Uterus (tissue), 4 donors: ENCODE results near the gene FOXK1. TPM values are rescaled to one million over a fixed set of nuclear protein-coding genes. Genes with fewer than 3 reads are reported as not detected.
"Not testable (repeated sequence)": the region's sequence is repeated elsewhere in the genome, so short reads cannot be mapped to it uniquely, and the experiment has no call there.

Source experiments
- DNase-seq, 2 donors: peaks; one replicate each; pipeline ENCODE4 v3.0.0-alpha.2; 2019 to 2020
- H3K27ac ChIP-seq, 2 donors: fragments of 200-600 bp; sonication (generic); 1 replicate in 1 of 2; 2 replicates in 1 of 2; pipeline ENCODE4 v1.5.1; 2016 to 2018
- H3K27me3 ChIP-seq, 2 donors: fragments of 200-600 bp; sonication (generic); one replicate each; pipeline ENCODE4 v1.5.1; 2018 to 2019; ENCODE audit warnings: control low read depth in 1 of 2
- H3K36me3 ChIP-seq, 2 donors: fragments of 200-600 bp; sonication (generic); one replicate each; pipeline ENCODE4 v1.5.1; 2019; ENCODE audit warnings: control low read depth in 1 of 2
- H3K4me1 ChIP-seq, 2 donors: fragments of 200-600 bp; sonication (generic); one replicate each; pipeline ENCODE4 v1.5.1; 2018 to 2019; ENCODE audit warnings: control low read depth in 1 of 2
- H3K4me3 ChIP-seq, 2 donors: fragments of 200-600 bp; sonication (generic); 1 replicate in 1 of 2; 2 replicates in 1 of 2; pipeline ENCODE4 v1.5.1; 2018 to 2019; ENCODE audit warnings: mild to moderate bottlenecking in 1 of 2
- H3K9me3 ChIP-seq, 2 donors: fragments of 200-600 bp; sonication (generic); one replicate each; pipeline ENCODE4 v1.5.1; 2019; ENCODE audit warnings: control low read depth in 1 of 2
- POLR2A ChIP-seq, 2 donors: fragments of 450-650 bp; IDR thresholded peaks; one replicate each; pipeline ENCODE4 v1.6.1; 2016; ENCODE audit warnings: antibody characterized with exemption in 2 of 2, mild to moderate bottlenecking in 1 of 2, moderate library complexity in 1 of 2
- intact Hi-C: fragments of 100-400 bp; cut with DNase I; formaldehyde crosslinking; loops from one replicate; pipeline ENCODE4 v1.15.1; 2023; ENCODE audit warnings: low total_unique reads
- total RNA-seq, 4 donors: library from RNA; depleted of rRNA in 3 of 4; stranded (reverse); fragments of >200 nt in 3 of 4; gene quantifications; one replicate each; pipeline versions ENCODE4 v1.1.0 to v1.2.4, GENCODE V29; 2014 to 2023
- TF ChIP-seq, protein P1 (sequence below), 4 experiments: fragments of 200-600 bp in 2 of 4; fragments of 450-650 bp in 2 of 4; sonication (generic) in 2 of 4; IDR thresholded peaks; one replicate each; pipeline ENCODE4 v1.5.1; 2016 to 2019; ENCODE audit warnings: antibody characterized with exemption in 4 of 4, mild to moderate bottlenecking in 2 of 4, moderate library complexity in 1 of 4
- donor health status: DM: yes; HTN: yes; CAD: no.

FOXK1 gene
- total RNA-seq, 4 donors from 2014 or later, result 9.0 to 64.1 (median 21.5) TPM

DNA sequence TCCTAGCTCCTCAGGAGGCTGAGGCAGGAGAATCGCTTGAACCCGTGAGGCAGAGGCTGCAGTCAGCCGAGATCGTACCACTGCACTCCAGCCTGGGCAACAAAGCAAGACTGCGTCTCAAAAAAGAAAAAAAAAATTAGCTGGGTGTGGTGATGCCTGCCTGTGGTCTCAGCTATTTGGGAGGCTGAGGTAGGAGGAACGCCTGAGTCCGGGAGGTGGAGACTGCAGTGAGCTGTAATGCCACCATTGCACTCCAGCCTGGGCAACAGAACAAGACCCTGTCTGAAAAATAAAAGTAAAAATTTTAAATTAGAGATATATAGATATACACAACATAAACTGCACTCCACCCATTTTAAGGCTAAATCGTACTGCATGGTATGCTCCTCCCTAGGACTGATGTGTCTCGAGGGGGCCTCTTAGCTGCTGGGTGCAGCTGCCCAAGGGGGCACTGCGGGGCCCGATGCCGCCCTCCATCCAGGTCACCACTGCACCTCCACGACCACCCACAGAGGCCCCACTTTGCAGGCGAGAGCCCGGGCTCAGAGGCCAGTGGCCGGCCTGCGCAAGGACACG, 40.9 kb upstream of the FOXK1 start:
- peak overlapping the region; percentile 52 to 57 for H3K4me3 ChIP-seq
- H3K27me3 ChIP-seq, result no peaks in the 10 kb centered on the region
- no peaks in the 10 kb centered on the region for H3K36me3 ChIP-seq
- TF ChIP-seq POLR2A (IDR thresholded peaks at IDR 0.05), result no peak
- TF ChIP-seq, protein P1, sequence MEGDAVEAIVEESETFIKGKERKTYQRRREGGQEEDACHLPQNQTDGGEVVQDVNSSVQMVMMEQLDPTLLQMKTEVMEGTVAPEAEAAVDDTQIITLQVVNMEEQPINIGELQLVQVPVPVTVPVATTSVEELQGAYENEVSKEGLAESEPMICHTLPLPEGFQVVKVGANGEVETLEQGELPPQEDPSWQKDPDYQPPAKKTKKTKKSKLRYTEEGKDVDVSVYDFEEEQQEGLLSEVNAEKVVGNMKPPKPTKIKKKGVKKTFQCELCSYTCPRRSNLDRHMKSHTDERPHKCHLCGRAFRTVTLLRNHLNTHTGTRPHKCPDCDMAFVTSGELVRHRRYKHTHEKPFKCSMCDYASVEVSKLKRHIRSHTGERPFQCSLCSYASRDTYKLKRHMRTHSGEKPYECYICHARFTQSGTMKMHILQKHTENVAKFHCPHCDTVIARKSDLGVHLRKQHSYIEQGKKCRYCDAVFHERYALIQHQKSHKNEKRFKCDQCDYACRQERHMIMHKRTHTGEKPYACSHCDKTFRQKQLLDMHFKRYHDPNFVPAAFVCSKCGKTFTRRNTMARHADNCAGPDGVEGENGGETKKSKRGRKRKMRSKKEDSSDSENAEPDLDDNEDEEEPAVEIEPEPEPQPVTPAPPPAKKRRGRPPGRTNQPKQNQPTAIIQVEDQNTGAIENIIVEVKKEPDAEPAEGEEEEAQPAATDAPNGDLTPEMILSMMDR (IDR thresholded peaks at IDR 0.05), result no peak
- no peaks in the 10 kb centered on the region for H3K4me1 ChIP-seq
- DNase-seq, result no peak
- H3K9me3 ChIP-seq, result no peaks in the 10 kb centered on the region
- H3K27ac ChIP-seq, result peak overlapping the region; percentile 81 to 85
- intact Hi-C loops, result no loop called here

DNA sequence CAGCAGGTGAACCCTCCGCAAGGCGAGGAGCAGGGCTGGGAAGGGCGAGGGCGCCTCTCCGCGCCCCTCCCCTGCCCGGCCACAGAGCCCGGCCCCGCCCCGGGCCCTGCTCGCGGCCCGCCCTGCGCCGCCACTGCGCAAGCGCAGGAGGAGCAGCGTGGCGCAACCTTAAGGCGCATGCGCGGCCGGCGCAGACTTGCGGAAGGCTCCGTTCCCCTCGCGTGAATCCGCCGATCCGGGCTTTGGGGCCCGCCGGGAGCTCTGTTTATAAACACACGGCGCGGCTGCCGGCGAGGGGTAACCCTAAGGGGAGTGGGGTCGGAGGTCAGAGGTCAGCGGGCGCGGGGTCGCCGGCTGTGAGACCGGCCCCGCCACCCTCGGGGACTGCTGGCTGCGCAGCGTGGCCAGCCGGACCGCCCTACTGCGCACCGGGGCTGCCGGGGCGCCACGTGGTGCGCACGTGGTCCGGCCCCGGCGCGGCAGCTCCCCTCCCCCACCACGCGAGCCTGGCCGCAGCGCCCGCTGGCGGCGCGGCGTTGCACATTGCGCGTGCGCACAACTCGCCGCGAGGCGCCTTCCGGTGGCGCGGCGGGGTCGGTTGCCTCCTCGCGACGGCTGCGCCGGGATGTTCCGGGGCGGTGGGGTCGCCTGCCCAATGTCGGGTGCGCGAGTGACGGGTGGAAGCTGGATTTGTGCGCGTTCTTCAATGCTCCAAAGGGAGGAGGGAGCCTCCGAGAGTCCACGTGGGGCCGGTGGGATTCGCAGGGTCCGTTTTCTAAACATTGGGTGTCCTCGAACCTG, 40.2 kb upstream of the FOXK1 start:
- H3K27me3 ChIP-seq, result no peaks in the 10 kb centered on the region
- H3K9me3 ChIP-seq, result no peaks in the 10 kb centered on the region
- TF ChIP-seq, protein P1 (IDR thresholded peaks at IDR 0.05), result peak; percentile 28 to 81 (median 76)
- peak; percentile 51 to 86 for TF ChIP-seq POLR2A (IDR thresholded peaks at IDR 0.05)
- peak overlapping the region; percentile 52 to 57 for H3K4me3 ChIP-seq
- intact Hi-C loops, result loop anchor here (2.0 kb wide), 1 partner anchor 41 kb away; the partner anchor contains the start of gene FOXK1
- H3K4me1 ChIP-seq, result no peaks in the 10 kb centered on the region
- DNase-seq, result peak; percentile 96 to 98
- H3K36me3 ChIP-seq, result no peaks in the 10 kb centered on the region
- peak overlapping the region; percentile 81 to 85 for H3K27ac ChIP-seq

DNA sequence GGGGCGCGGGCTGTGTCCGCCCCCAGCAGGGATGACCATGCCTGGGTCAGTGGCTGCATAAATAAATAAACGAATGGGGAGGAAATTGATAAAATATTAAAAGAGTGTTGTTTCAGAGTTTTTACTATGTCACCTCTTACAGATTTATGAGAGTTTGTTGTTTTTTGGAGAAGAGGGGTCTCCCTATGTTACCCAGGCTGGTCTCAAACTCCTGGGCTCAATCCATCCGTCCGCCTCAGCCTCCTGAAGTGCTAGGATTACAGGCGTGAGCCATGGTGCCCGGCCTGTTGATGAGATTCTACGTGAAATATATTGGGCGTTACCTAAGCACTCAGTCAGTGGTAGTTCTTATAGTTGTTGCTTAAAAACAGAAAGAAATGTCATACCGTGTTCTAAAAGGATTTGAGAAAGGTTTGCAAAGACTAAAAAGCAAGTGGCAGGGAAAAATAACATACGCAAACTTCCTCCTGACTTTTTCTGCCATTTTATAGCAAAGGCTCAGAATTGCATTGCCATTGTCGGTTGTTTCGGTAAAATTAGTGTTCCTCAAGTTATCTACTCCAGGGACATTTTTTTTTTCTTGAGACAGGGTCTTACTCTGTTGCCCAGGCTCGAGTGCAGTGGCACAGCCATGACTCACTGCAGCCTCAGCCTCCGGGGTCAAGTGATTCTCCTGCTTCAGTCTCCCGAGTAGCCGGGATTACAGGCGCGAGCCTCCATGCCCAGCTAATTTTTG, 39.5 kb upstream of the FOXK1 start:
- no peak for DNase-seq
- Histone ChIP-seq H3K27me3 (no peaks in the 10 kb centered on the region), H3K27ac (peak overlapping the region; percentile 81 to 85), H3K4me3 (peak overlapping the region; percentile 52 to 57), H3K9me3 (no peaks in the 10 kb centered on the region), H3K4me1 (no peaks in the 10 kb centered on the region), H3K36me3 (no peaks in the 10 kb centered on the region)
- no peak for TF ChIP-seq POLR2A (IDR thresholded peaks at IDR 0.05)
- TF ChIP-seq, protein P1 (IDR thresholded peaks at IDR 0.05), result no peak
- intact Hi-C loops, result loop anchor here (2.0 kb wide), 1 partner anchor 40 kb away; the partner anchor contains the start of gene FOXK1

DNA sequence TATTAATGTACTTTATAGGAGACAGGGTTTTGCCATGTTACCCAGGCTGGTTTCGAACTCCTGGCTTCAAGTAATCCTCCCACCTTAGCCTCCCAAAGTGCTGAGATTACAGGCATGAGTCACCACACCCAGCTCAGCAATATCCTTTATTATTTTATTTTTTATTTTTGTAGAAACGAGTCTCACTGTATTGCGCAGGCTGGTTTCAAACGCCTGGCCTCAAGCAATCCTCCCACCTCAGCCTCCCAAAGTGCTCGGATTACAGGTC, 39.0 kb upstream of the FOXK1 start:
- H3K27me3 ChIP-seq, DNase-seq, H3K9me3 ChIP-seq, H3K27ac ChIP-seq, H3K36me3 ChIP-seq, H3K4me3 ChIP-seq, H3K4me1 ChIP-seq: not testable (repeated sequence)
- intact Hi-C loops, result loop anchor here (2.0 kb wide), 1 partner anchor 40 kb away; the partner anchor contains the start of gene FOXK1

DNA sequence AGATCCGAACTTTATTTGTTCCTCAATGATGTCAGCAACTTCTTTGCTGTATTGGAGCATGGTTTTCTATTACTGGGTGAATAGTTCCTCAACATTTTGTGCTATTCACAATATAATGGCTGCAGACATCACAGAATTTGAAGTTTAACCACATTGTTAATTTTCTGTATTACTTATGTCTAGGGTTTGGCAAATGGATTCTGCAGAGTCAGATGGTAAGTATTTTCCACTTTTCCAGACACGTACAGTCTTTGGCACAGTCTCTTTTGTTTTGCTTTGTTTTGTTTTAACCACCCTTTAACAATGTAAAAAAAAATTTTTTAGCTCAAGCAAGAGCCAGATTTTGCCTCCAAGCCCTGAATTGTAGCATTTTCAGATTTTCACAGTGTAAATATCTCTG, 36.8 kb upstream of the FOXK1 start:
- no peak overlapping the region for H3K27ac ChIP-seq
- no peak overlapping the region for H3K4me3 ChIP-seq
- no peak for DNase-seq
- TF ChIP-seq, protein P1 (IDR thresholded peaks at IDR 0.05), result no peak
- TF ChIP-seq POLR2A (IDR thresholded peaks at IDR 0.05), result no peak
- H3K36me3 ChIP-seq, result no peaks in the 10 kb centered on the region
- no peaks in the 10 kb centered on the region for H3K27me3 ChIP-seq
- no peaks in the 10 kb centered on the region for H3K9me3 ChIP-seq
- no peaks in the 10 kb centered on the region for H3K4me1 ChIP-seq
- intact Hi-C loops, result no loop called here
